ENCODE results near the gene GPR62.

The GPR62 gene

DNA sequence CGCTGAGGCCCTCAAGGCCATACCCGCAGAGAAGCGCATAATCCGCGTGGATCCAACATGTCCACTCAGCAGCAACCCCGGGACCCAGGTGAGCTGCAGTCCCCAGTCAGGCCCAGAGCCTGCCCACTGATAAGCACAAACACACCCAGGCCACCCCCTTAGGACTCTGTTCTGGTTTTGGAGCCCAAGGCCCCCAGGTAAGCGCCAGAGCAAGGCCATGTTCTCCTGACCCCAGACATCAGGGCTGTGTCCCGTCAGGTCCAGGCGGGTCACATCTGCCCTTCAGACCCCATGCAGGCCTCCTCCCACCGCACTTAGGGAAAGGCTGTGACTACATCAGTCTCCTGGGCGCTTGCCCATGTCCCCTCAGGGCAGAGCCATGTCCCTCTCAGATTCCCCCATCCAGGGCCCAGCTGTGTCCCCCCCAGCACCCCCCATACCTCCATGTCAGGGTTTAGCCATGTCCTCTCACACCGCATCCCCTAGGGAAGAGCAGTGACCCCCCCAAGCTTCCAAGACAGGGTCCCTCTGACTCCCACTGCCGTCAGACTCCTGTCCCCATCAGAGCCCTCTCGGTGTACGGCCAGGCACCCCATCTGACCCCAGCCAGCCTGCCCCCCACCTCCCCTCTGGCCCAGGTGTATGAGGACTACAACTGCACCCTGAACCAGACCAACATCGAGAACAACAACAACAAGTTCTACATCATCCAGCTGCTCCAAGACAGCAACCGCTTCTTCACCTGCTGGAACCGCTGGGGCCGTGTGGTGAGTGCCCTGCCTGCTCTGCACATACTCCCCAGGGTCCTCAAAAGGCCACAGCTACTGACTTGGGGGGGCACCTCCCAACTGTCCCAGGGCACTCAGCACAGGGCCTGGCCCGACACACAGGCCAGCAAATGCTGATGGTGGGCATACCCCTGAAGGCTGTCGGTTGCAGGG is 11.5 kb upstream of the GPR62 start:
- no peak for DNase-seq
- TF ChIP-seq POLR2A (IDR thresholded peaks at IDR 0.05; ENCODE audit: low read length), result no peak
- TF ChIP-seq GATA1 (IDR thresholded peaks at IDR 0.05; ENCODE audit: low read depth, low read length), result no peak

GRCh38 chr3:51944451-51945021 is 10.6 kb upstream of the GPR62 start:
- TF ChIP-seq POLR2A (IDR thresholded peaks at IDR 0.05; ENCODE audit: low read length), result no peak
- no peak for TF ChIP-seq GATA1 (IDR thresholded peaks at IDR 0.05; ENCODE audit: low read depth, low read length)
- no peak for DNase-seq

- TF ChIP-seq GATA1 (IDR thresholded peaks at IDR 0.05; ENCODE audit: low read depth, low read length) (no peak), POLR2A (IDR thresholded peaks at IDR 0.05; ENCODE audit: low read length) (no peak)
- DNase-seq, result no peak
Measured at GRCh38 chr3:51945031-51945840, 9.9 kb upstream of the GPR62 start.

- no peak for DNase-seq
- TF ChIP-seq POLR2A (IDR thresholded peaks at IDR 0.05; ENCODE audit: low read length), result no peak
- no peak for TF ChIP-seq GATA1 (IDR thresholded peaks at IDR 0.05; ENCODE audit: low read depth, low read length)
Measured at GRCh38 chr3:51945926-51946705, 9.1 kb upstream of the GPR62 start.

GRCh38 chr3:51946796-51947195 is 8.4 kb upstream of the GPR62 start:
- no peak for TF ChIP-seq GATA1 (IDR thresholded peaks at IDR 0.05; ENCODE audit: low read depth, low read length)

GRCh38 chr3:51947215-51947900 is 7.8 kb upstream of the GPR62 start:
- TF ChIP-seq GATA1 (IDR thresholded peaks at IDR 0.05; ENCODE audit: low read depth, low read length) (no peak), POLR2A (IDR thresholded peaks at IDR 0.05; ENCODE audit: low read length) (no peak)
- no peak for DNase-seq

More at GRCh38 chr3:51946796-51947195, 8.4 kb upstream of the GPR62 start:
- no peak for DNase-seq

DNA sequence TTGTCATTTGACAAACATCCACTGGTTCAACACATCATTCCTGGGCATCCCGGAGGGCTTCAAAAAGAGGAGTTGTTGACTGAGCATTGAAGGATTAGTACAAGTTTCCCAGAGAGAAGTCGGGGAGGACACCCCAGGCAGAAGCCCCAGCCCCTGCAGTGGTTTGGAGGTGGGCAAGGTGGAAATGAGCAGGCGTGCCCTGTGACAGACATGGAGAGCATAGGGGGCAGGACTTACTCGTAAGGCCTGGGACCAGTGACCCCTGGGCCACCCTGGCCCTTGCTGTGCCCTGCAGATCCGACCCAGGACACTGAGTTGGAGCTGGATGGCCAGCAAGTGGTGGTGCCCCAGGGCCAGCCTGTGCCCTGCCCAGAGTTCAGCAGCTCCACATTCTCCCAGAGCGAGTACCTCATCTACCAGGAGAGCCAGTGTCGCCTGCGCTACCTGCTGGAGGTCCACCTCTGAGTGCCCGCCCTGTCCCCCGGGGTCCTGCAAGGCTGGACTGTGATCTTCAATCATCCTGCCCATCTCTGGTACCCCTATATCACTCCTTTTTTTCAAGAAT is 7.1 kb upstream of the GPR62 start:
- no peak for TF ChIP-seq POLR2A (IDR thresholded peaks at IDR 0.05; ENCODE audit: low read length)
- no peak for TF ChIP-seq GATA1 (IDR thresholded peaks at IDR 0.05; ENCODE audit: low read depth, low read length)
- no peak for DNase-seq

GRCh38 chr3:51949121-51949520 is 6.1 kb upstream of the GPR62 start:
- TF ChIP-seq GATA1 (IDR thresholded peaks at IDR 0.05; ENCODE audit: low read depth, low read length) (no peak), POLR2A (IDR thresholded peaks at IDR 0.05; ENCODE audit: low read length) (no peak)
- DNase-seq, result no peak

GRCh38 chr3:51950899-51951298 is 4.3 kb upstream of the GPR62 start:
- no peak for DNase-seq
- no peak for TF ChIP-seq GATA1 (IDR thresholded peaks at IDR 0.05; ENCODE audit: low read depth, low read length)
- TF ChIP-seq POLR2A (IDR thresholded peaks at IDR 0.05; ENCODE audit: low read length), result no peak

DNA sequence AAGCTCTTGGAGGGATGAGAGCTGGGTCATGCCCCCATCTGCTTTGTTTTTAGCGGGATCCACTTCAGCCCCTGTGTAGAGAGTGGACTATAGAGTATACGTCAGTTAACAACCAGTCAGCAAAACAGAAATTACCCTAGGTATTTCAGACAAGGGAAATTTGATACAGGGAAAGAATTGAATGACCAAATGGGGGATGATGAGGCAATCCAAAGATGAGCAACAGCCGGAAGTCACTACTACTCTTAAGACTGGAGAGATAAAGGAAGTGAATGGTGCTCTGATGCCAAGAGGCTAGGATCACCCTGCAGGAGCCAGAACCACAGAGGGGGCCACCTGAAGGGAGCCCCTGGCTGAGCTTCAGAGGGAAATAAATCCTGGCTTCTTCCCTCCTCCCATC is 1.7 kb upstream of the GPR62 start:
- no peak for DNase-seq
- TF ChIP-seq GATA1 (IDR thresholded peaks at IDR 0.05; ENCODE audit: low read depth, low read length) (no peak), POLR2A (IDR thresholded peaks at IDR 0.05; ENCODE audit: low read length) (no peak)

DNA sequence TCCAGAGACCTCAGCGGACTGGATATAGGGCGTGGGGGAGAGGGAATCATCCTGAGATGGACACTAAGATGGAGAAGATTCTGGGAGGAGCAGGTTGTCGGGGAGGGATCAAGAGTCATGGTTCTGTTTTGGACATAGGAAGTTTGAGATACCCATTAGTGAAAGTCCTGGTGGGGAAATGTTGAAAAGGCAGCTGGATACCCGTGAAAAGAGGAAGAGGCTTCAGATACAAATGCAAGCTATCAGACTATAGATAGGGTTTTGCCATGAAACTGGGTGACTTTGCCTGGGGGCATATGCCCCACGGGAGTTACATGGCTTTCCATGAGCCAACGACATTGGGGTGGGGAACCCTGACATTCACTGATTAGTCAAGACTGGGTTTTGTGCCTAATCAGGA is 1.1 kb upstream of the GPR62 start:
- no peak for DNase-seq
- no peak for TF ChIP-seq POLR2A (IDR thresholded peaks at IDR 0.05; ENCODE audit: low read length)
- TF ChIP-seq GATA1 (IDR thresholded peaks at IDR 0.05; ENCODE audit: low read depth, low read length), result no peak

DNA sequence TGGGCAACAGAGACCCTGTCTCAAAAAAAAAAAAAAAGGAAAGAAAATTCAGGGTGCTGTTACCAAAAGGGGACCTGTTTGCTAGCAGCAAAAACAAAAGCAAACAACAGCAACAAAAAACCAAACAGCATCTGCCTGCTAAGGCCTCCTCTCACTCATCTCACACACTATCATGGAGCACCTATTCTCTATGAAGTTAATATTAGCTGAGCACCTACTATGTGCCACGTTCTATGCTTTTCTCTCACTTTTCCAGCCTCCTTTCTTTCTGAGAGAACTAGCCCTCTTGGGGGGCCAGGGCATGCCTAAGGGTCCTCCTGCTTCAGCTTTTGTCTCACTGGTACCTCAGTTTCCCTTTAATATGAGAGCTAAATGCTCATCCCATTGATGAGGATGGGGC is 468 bp upstream of the GPR62 start:
- TF ChIP-seq GATA1 (IDR thresholded peaks at IDR 0.05; ENCODE audit: low read depth, low read length) (no peak), POLR2A (IDR thresholded peaks at IDR 0.05; ENCODE audit: low read length) (no peak)
- no peak for DNase-seq
